Cerebellar nuclear complex (tissue), 1 donor: Measurements from ENCODE around the gene SOX12.
"Not testable (repeated sequence)": the region's sequence is repeated elsewhere in the genome, so short reads cannot be mapped to it uniquely, and the experiment has no call there.

Experiments used
- DNase-seq, 2 experiments: peaks; one replicate each; lab custom pipeline; 2025; lab: John Stamatoyannopoulos, UW

SOX12 gene

GRCh38 chr20:362271-363254, 37.2 kb downstream of the SOX12 start:
- DNase-seq: peak; percentile 50 to 72

- no peak for DNase-seq
Observed at GRCh38 chr20:363319-364078, 38.1 kb downstream of the SOX12 start.

- no peak for DNase-seq
Observed at GRCh38 chr20:364905-365794, 39.8 kb downstream of the SOX12 start.

- DNase-seq: no peak
Observed at GRCh38 chr20:366041-366718, 40.8 kb downstream of the SOX12 start.

GRCh38 chr20:366719-367485, 41.5 kb downstream of the SOX12 start:
- DNase-seq: no peak

- no peak for DNase-seq
Observed at GRCh38 chr20:367486-367887, 42.1 kb downstream of the SOX12 start.

- no peak for DNase-seq
Observed at GRCh38 chr20:368915-369314, 43.6 kb downstream of the SOX12 start.

GRCh38 chr20:370151-370600, 44.8 kb downstream of the SOX12 start:
- DNase-seq: no peak

GRCh38 chr20:370977-371754, 45.8 kb downstream of the SOX12 start:
- no peak for DNase-seq

- no peak for DNase-seq
Observed at GRCh38 chr20:371755-372542, 46.6 kb downstream of the SOX12 start.

- not testable (repeated sequence) for DNase-seq
Observed at GRCh38 chr20:372543-373082, 47.3 kb downstream of the SOX12 start.

- DNase-seq: no peak
Observed at GRCh38 chr20:373171-373890, 48.0 kb downstream of the SOX12 start.

GRCh38 chr20:375265-375889, 50.0 kb downstream of the SOX12 start:
- no peak for DNase-seq

GRCh38 chr20:376089-376488, 50.7 kb downstream of the SOX12 start:
- no peak for DNase-seq

- no peak for DNase-seq
Observed at GRCh38 chr20:376750-377149, 51.4 kb downstream of the SOX12 start.

- not testable (repeated sequence) for DNase-seq
Observed at GRCh38 chr20:377578-377977, 52.2 kb downstream of the SOX12 start.

- DNase-seq: no peak
Observed at GRCh38 chr20:378961-379336, 53.6 kb downstream of the SOX12 start.
